Activated T-cell treated with anti-CD3 and anti-CD28 coated beads, Interleukin-2, amount 50 U/mL, for 48 hours (primary cell): ENCODE measurements around the gene KCNK1.
"Not testable (repeated sequence)": the region's sequence is repeated elsewhere in the genome, so short reads cannot be mapped to it uniquely, and the experiment has no call there.

Experiments used
- DNase-seq, 2 experiments: peaks; one replicate each; pipeline ENCODE4 v3.0.0-alpha.2; 2020

KCNK1 gene

DNA sequence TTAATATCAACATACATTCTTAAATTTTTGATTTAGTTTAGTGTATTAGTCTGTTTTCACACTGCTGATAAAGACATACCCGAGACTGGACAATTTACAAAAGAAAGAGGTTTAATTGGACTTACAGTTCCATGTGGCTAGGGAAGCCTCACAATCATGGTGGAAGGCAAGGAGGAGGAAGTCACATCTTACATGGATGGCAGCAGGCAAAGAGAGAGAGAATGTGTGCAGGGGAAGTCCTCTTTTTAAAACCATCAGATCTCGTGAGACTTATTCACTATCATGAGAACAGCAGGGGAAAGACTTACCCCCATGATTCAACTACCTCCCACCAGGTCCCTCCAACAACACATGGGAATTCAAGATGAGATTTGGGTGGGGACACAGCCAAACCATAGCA is 56.5 kb downstream of the KCNK1 start:
- not testable (repeated sequence) for DNase-seq

- no peak for DNase-seq
Observed at GRCh38 chr1:233671286-233671685, 57.4 kb downstream of the KCNK1 start.

GRCh38 chr1:233672732-233673131 is 58.8 kb downstream of the KCNK1 start:
- DNase-seq: no peak

DNA sequence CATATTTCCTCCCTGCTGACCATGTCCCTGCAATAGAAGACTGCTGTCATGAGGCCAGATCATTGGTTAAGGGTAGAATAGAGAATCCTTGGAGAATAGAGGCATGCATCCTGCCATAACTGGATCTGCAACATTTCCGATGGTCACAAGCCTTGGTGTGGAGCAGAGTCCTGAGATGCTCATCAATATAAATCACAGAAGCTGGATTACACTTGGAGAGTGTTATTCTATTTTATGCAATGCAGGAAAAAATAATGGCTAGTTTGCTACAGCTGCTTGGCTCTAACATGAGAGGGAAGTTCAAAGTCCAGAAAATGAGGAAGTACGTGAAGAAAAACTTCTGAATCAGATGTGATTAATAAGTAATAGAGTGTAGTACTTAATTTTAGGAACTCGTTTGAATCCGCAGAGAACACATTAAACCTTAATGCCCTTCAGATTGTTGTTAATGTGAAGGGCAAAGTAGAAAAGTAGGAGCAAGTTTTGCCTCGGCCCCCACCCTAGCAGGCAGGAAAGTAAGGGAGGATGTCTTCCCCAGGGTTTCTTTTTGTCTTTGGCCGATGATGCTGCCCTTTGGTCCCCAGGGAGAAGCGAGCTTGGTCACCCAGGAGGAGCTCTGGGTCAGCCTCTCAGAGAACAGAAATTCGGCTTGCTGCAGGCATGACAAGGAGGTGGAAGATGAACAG is 59.5 kb downstream of the KCNK1 start:
- DNase-seq: no peak

DNA sequence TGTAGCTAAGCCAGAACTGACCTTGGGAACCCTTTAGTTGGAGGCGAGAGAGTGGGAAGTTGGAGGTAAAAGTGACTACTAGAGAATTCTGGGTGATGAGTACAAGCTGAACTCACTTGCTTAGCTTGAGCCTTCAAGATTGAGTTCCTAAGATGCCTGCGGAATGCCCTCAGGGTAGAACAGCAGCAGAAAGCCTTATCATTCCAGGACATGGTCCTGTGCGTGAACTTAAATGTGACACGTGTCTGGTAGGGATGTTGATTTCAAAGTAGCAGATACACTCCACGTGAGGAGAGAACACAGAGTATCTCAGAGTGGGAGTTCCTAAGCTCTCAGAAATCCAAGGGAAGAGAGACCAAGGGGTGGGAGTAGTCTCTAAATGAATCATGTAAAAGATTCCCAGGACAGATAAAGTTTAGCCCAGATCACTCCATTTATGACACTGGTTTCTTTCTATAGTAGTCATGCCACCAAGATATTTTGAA is 60.1 kb downstream of the KCNK1 start:
- no peak for DNase-seq

- no peak for DNase-seq
Observed at GRCh38 chr1:233675446-233675845, 61.5 kb downstream of the KCNK1 start.

GRCh38 chr1:233675893-233676292 is 62.0 kb downstream of the KCNK1 start:
- no peak for DNase-seq

DNA sequence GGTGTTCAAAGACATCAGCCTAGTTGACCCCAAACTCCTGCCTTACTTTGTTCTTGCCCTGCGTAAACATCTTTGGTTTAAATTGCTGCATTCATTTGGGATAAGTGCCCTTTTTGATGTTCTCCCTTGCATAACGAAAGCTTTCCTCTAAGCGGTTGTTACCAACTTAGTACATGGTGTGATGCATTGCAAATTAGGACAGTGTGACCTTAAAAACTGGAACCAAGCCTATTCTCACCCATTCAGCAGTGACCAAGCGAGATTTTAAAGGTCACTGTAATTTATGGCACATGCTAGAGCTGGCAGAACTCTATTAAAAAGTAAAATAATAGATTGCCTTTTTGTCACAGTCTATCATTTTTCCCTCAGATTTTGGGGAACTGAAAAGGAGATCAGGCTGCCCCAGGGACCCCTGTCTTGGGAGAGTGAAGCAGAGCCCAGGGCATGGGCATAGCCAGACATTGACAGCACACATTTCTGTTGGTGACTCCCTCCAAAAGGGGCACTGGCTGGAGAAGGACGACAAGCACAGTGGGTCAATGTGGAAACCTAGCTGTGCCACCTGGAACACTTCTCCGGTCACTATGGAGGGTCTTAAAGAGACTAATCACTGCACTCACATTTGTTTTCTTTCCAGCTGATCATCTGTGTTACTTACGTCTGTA is 63.9 kb downstream of the KCNK1 start:
- no peak for DNase-seq

- no peak for DNase-seq
Observed at GRCh38 chr1:233679030-233679429, 65.1 kb downstream of the KCNK1 start.

- no peak for DNase-seq
Observed at GRCh38 chr1:233679591-233680373, 65.9 kb downstream of the KCNK1 start.

DNA sequence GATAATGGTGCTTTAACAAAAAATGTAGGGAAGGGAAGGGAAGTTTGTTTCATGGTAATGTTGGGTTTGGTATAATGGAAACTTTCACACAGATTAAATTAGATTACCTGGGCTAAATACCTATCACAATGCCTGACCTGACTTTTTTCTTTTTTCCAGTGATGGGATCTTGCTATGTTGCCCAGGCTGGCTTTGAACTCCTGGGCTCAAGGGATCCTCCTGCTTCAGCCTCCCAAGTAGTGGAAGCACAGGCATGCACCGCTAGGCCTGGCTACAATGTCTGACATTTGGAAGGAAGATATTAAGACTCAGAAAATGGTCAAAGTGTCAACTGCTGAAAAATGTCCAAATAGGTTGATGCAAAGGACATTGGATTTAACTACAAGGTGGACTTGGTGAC is 67.4 kb downstream of the KCNK1 start:
- no peak for DNase-seq

GRCh38 chr1:233686653-233687052 is 72.7 kb downstream of the KCNK1 start:
- not testable (repeated sequence) for DNase-seq

GRCh38 chr1:233689017-233689747 is 75.3 kb downstream of the KCNK1 start:
- no peak for DNase-seq

DNA sequence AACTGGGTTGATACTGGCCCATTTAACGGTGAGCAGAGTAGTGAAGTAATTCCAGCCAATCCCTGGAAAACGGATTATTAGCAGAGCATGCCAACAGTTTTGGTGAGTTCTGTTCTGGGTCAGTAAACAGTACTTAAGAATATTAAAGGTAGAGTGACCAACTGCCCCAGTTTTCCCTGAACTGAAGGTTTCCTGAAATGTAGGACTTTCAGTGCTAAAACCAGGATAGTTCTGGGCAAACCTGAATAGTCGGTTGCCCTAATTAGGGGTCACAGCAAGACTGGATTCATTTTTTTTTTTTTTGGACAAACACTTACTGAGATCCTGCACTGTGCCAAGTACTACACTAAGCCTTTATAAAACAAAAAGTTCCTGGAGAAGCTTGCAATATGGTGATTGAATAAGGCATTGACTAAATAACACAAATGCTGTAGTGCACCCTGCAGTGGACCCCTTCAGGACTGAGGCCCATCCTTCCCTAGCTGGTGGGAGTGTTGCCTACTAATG is 75.9 kb downstream of the KCNK1 start:
- DNase-seq: no peak

DNA sequence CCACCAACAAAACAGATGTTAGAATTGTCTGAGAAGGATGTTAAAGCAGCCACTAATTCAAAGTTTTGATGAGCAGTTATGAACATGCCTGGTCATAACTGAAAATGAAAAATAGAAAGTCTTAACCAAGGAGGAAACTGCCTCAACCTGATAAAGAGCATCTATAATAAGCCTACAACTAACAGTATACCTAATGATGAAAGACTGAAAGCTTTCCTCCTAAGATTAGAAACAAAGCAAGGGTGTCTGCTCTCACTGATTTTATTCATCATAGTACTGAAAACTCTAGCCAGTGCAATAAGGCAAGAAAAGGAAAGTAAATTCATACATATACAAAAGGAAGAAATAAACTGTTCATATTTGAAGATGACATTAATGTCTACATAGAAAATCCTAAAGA is 82.0 kb downstream of the KCNK1 start:
- no peak for DNase-seq

GRCh38 chr1:233700338-233700737 is 86.4 kb downstream of the KCNK1 start:
- no peak for DNase-seq

GRCh38 chr1:233704170-233704897 is 90.4 kb downstream of the KCNK1 start:
- DNase-seq: no peak

DNA sequence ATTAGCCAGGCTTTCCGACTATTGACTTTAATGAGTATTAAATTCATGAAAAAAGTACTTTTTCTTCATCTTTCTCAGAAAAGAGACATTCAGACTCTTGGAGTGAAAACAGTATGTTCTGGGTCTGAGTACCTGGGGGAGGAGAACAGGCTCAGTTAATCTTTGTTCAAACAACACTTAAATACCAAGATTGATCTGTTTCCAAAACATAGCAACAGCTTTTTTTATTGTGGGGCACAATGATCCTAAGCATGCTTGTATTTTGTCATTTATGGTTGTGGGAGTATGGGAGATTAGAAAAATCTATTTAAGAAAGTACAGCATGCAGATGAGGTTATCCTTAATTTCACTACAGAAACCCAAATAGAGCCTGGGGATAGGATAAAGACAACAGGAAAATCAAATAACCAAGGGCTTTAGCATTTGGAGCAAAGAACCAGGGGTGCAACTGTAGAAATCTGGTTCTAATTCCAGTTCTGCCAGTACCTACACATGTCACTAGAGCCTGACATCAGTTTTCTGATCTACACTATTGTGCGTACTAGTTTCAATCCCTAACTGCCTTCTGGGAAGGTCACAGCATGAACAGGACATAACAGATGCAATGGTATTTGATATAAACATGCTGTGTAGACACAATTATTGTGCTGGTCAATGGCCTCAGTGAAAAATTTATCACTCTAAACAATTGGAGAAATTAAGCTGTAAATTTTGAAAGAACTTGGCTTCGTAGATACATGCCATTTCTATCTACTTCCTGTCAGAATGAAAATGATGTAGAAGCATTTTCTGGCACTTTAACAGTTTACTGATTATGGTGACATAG is 91.2 kb downstream of the KCNK1 start:
- DNase-seq: no peak

DNA sequence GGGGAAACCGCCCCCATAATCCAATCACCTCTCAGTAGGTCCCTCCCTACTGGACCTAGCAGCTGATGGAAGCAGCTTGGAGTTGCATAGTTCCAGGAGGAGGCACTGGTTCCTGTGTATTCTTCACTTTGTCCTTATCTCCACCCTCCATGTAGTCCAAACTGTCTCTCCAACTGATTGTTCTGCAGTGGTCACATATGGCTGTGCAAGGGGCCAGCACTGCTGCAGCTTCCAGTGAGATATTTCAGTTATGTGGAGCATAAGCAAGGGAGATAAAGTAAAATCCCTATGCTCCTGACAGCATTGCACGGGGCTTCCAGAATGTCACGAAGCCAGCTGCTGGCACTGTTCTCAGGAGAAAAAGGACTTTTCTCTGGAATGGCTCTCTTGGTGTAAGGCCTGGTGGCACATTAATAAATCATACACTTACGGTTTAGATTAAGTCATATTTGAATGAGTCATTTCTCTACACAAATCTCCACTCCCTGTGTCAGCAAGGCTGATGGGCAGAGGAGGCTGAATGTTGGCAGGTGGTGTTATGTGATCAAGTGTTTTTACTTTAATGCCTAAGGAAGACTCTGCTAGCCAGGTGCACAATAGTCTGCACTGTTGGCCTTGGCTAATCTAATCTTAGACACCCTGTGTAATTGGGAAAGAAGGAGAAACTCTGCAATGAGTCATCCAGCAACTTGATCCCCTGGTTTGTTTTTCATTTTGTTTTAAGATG is 93.4 kb downstream of the KCNK1 start:
- no peak for DNase-seq
